OCI-LY1 (cell line): ENCODE results near the gene FCER1A.

Source experiments
- CTCF ChIP-seq: fragments of 200-600 bp; sonication (generic), shearing (Covaris generic); IDR thresholded peaks from 2 replicates; pipeline ENCODE4 v1.5.1; 2017; ENCODE audit warnings: mild to moderate bottlenecking, antibody characterized with exemption, low read length, moderate library complexity, mixed read lengths
- EZH2 ChIP-seq: fragments of 200-600 bp; sonication (generic), shearing (Covaris generic); IDR thresholded peaks from 2 replicates; pipeline ENCODE4 v1.8.0; 2017; ENCODE audit warnings: borderline replicate concordance, mixed run types, mild to moderate bottlenecking, antibody characterized with exemption, low read length, moderate library complexity, mixed read lengths

GRCh38 chr1:159315381-159315780 is 13.2 kb downstream of the FCER1A start:
- no peak for TF ChIP-seq CTCF
- no peak for TF ChIP-seq EZH2
